HG02610 (cell line): ENCODE data around the gene CCR6.
"Not testable (repeated sequence)": the region's sequence is repeated elsewhere in the genome, so short reads cannot be mapped to it uniquely, and the experiment has no call there.

Experiments
- ATAC-seq: cut with Tn5 transposase; IDR thresholded peaks from one replicate; pipeline ENCODE4 v1.9.1; 2021; ENCODE audit warnings: mild to moderate bottlenecking, moderate library complexity; ENCODE audit not compliant: unreplicated experiment

CCR6 gene

DNA sequence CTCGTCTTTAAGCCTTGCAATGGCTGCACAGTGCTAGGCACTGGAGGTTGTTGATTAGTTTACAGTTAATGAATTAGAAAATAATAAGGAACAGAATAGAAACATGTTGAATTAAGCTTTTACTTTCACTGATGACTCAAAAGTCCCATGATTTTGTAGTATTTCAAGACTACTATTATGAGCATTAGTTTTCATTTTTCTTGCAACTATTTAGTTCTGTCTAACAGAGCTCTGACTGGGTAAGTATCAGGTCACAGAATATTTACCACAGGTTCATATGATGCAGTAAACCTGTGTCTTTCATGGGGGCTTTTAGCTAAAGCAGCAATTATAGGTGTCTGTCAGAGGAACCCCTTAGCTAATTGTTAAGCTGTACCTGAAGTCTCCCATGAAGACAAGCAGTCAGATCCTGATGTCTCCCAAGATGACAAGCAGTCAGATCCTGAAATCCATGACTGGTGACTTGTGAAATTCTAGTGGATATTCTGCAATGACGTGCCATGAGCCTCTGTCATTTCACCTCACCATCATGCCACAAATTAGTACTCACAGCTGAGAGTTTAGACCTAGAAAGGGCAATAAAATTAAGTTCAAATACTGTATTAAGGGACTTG lies 43.1 kb downstream of the CCR6 start:
- no peak for ATAC-seq

DNA sequence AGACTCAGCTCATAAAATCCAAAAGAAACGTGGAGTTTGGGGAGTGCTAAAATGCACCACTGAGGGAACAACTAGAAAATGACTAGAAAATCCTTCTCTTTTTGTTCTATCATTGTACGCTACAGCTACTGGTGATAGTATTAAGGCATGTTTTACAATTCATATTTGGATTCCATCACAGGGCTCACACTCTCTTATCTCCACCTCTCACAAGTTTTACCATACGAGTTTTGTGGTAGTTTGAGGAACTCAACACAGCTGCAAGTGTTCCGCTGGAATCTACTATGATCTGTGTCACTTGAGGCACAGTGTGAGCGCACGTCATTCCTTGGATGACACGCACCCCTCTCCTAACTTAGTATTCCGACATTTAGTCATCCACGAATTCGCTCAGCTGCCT lies 44.8 kb downstream of the CCR6 start:
- not testable (repeated sequence) for ATAC-seq

DNA sequence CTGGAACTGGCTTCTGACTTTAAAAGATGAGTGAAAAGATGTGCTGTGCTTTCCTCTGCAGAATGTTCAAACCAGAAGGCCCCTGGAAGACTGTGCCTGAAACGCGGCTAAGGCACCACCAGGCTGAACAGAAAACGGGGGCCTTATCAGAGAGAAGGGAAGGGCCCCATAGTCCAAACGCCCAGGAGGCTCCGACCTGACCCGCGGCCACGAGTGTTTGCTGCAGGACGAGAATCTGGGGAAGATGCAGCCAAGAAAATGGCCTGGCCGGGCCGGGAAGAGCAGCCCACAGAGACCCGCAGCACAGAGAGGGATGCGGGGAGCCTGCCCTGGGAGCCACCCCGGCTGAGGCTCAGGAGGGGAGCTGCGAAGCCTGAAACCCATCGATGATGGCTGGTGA lies 45.4 kb downstream of the CCR6 start:
- ATAC-seq = not testable (repeated sequence)

DNA sequence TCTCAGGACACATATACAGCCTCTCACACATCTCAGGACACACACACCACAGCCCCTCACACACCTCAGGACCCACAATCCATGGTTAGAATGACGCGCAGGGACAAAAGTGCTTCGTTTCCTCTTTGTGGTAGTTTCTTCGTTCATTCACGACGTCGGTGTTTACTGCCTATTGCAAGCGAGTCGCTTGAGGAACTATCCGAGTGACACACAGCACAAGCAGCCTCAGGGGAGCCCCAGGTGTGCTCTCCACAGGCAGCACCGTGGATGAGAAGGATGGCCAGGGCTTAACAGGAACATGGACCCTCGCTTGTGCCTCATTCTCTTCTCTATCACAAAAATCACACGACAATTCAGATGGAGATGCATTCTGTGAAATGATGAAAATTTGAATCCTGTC lies 47.0 kb downstream of the CCR6 start:
- ATAC-seq = not testable (repeated sequence)

DNA sequence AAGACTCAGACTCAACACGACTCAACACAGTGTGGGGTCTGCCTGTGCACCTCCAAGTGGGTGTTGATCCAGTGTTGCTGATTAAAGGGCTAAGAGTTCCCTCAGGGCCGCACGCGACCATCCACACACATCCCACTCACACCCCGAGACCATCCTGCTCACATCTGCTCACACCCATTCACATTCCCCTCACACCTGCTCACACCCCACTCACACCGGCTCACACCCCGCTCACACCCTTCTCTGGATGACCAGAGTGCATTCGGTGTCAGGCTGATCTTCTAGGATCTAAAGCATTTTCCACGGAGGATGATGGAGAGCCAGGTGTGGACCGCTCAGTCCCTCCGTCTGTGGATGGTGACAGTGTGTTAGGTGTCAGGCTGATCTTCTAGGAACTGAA lies 48.4 kb downstream of the CCR6 start:
- ATAC-seq = not testable (repeated sequence)

DNA sequence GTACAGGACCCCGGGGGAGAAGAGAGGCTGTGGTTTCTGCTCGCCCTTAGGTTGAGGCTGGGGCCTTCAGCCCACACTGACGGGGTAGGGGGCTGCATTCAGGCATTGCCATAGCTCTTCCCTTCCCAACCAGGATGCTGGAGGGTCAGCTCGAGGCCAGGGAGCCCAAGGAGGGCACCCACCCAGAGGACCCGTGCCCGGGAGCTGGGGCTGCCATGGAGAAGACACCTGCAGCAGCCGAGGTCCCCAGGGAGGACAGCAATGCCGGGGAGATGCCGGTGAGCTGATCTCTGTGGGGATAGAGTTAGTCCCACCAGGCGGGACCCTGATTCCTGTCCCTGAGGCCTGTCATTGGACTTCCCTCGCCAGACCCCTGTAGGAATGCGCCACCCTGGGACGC lies 49.1 kb downstream of the CCR6 start:
- not testable (repeated sequence) for ATAC-seq

DNA sequence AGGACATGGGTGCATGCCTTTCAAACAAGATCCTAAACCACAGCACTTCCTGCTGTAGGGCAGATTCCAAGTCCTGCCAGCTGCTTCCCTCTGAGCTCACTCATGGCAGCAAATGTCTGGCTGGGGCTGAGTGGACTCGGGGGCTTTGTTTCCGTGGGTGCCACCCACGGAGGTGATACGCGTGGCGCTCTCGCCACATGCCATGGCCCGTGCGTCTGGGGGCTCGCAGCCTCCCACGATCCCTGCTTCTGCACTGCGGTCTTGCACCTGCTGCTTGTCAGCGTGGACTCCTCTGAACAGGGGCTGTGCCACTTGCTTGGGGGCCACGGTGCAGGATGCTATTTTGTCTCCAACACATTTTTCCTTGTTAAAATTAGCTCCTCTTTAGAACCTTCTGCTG lies 54.4 kb downstream of the CCR6 start:
- ATAC-seq = not testable (repeated sequence)

DNA sequence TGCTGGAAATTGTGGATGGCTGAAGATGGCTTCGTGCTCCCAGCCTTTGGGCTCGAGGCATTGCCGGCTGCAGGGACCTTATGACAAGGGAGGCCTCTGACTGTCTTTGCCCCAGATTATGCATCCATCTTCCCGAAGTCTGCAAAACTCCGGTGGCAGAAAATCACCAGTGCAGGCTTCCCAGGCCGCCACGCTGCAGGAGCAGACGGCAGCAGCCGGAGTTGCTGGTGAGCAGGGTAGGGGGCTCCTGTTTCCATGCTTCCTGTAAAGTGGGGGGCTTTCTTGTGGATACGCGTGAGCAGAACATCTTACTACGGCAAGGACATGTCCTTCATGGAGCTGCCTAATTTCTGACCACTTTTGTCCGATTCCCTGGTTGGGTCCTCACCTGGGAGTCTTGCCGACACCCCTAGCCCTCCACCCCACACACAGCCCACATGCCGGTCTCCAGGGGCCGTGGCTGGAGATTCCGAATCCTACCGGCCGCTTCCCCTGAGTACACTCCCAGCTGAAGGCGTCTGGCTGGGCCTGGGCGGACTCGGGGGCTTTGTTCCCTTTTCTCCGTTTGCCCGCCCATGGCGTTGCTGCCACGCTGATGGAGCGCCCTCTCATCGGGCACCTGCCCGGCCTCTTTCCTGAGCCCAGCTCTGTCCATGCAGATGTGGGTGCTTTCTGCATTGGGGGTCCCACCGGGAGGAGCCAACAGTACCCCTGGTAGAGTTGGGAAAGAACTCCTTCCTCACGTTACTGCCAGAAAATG lies 56.2 kb downstream of the CCR6 start:
- not testable (repeated sequence) for ATAC-seq

DNA sequence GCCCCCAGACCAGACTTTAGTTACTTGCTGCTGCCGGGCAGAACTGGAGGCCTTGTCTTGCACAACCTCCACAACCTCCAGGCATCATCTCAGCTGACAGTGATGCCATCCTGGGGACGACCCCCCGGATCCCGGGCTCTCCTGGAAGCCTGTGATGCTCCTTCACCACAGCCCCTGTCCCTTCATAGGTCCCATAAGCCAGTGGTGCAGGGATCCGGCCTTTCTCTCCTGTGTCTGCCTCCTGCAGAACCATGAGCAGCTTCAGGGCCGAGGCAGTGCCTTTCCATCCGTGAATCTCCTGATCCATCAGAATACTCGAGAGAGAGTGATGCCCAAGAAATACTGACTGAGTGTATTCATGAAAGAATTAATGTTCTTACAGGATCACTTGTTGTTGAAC lies 57.2 kb downstream of the CCR6 start:
- not testable (repeated sequence) for ATAC-seq

DNA sequence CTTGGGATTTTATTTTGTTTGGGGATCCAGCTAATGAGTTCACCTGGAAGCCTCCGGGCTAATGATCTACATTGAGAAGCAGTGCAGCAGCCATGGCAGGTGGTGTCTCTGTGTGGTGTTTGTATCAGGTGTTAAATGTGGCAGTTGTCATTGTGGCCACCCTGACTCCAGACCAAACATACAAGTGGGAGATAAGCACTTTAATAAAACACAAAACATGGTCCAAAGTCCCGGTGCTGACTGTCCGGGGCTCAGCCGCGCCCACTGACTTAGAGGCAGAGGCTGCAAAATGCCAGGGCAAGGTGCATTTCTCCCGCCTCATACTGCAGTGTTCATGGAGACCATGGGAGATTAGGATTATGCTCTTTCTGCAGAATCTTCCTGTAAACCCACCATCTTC lies 58.5 kb downstream of the CCR6 start:
- ATAC-seq = not testable (repeated sequence)

DNA sequence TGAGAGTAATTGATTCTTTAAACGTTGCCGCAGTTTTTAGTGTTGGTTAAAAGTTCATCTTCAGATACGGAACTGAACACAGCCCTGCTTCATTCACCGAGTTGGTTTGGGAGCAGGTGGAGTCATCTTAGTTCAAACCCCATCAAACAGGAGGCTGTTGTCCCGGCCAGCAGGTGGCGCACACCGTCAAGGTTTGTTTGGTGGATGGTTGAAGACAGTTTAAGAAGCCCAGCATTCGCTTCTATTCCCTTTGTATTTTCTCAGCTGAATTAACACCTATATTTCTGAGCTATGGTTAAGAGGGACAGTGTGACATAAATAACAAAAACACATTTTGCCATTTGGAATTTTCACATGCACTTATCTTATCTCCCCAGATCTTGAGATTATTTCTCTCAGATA lies 60.0 kb downstream of the CCR6 start:
- not testable (repeated sequence) for ATAC-seq

DNA sequence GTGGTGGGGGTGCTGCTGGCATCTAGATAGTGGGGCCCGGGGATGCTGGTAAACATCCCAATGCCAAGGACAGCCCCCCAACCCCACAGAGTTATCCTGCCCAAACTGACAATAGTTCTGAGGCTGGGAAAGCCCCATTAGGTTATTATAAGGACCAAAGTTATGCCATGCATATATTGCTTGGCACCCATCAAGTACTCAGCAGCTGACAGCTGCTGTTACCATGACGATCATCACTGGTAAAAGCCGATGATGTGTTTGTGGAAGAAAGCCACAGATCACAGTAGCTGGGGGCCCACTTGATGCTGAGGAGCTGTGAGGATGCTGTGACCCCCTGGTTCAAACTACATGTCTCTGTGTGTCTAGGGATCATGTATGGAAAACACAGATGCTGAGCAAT lies 62.2 kb downstream of the CCR6 start:
- ATAC-seq = not testable (repeated sequence)

DNA sequence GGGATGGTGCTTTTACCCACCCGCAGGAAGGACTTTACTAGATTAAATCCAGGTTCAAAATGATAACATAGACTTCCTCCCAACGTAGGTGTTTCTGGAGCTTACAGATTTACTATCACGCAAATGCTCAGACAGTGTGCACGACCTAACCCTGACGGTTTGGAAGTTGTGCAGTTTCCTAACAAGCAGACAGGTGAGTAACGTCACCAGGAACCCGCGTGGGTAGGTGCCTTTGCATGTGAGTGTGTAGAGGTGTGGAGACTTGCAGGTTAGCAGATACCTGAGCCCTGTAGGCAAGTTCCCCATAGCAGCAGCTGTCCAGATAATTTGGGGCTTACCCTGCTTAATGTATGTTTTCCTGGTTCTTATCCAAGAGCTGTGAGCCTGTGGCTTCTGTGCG lies 64.4 kb downstream of the CCR6 start:
- not testable (repeated sequence) for ATAC-seq
